Measurements from ENCODE around the gene ABCD2.
"Not testable (repeated sequence)": the region's sequence is repeated elsewhere in the genome, so short reads cannot be mapped to it uniquely, and the experiment has no call there.

The ABCD2 gene

GRCh38 chr12:39619660-39620433 is at the start of gene ABCD2:
Gene ABCD2, minus strand, starts transcription at chr12:39619803. Its CDS starts 188 bp downstream, at chr12:39619615.
- DNase-seq: peak; percentile 77

- DNase-seq: no peak
These were observed 40.5 kb upstream of the ABCD2 start for GRCh38 chr12:39660101-39660500.

DNA sequence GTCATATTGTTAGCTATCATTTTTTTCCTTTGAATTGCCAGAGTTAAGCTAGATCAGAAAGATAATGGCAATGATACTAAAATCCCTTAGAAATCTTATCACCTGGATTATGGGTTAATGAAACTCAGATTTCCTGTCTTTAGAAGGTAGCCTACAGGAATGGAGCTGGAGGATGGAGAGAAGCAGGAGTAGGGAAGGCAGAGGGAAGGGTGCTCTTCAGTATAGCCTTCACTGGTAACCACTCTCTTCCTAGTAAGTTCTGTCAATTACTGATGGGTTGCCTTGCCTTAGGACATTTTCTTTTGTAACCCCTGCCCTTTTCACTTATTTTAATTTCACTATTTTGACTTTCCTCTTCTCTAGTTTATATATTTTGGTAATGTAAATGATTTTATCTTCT is 27.8 kb upstream of the ABCD2 start:
- DNase-seq: no peak

- DNase-seq: no peak
These were observed 27.4 kb upstream of the ABCD2 start for GRCh38 chr12:39646963-39647362.

GRCh38 chr12:39643052-39643451 is 23.4 kb upstream of the ABCD2 start:
- DNase-seq: no peak

- no peak for DNase-seq
These were observed 19.2 kb upstream of the ABCD2 start for GRCh38 chr12:39638840-39639239.

- no peak for DNase-seq
These were observed 18.6 kb upstream of the ABCD2 start for GRCh38 chr12:39638178-39638577.

- DNase-seq: no peak
These were observed 13.1 kb upstream of the ABCD2 start for GRCh38 chr12:39632670-39633069.

DNA sequence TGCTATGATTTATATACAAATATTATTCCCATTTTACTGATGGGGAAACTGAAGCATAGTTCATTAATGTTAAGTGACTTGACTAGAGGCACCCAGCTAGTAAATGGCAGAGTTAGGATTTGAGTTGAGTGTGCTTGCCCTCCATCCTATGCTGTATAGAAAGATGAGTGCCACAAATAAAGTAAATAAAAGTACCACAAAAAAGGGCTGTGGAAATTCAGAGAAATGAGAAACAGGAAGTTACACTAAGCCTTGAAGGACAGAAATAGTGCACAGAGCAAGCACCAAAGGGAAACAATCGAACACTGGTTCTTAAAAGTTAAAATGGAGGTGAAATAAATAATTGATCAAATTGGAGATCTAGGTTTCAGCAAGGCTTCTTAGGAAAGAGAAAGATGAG is 9.2 kb upstream of the ABCD2 start:
- DNase-seq: peak; percentile 4

DNA sequence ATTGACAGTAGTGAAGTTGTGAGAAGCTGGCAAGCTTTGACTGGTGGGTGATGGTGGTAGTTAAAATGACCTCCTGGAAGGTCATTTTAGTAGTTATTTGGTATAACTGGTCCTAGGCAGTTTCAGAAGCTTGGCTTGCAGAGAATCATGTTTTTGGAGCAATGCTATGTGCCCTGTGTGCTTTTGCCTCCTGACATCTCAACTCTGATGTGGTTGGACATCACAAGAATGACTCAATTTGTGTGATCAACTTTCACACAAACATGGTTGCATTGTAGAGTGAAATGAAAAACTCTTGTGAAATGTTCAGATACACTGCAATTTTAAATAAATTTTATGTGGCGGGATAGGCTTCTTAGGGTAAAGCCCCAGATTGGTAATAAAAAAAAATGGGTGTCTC is 8.3 kb upstream of the ABCD2 start:
- DNase-seq: peak; percentile 15

- no peak for DNase-seq
These were observed 6.6 kb upstream of the ABCD2 start for GRCh38 chr12:39626033-39626814.

DNA sequence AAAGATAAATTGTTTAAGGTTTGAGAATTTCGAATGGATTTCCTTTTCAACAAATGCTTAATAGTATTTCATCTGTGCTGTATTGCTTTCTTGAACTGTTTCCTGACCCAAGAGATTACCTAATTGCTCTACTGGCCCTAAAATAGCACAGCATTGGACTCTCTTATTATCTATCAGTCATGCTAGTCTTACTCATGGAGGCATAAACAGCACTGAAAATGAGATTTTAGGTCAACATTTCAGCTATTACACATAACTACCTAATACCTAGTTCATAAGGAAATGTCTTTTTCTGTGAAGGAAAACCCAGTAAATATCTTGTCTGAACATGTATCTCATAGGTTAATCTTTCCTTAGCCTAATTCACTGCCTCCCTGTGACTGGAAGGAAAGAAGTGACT is 4.3 kb upstream of the ABCD2 start:
- DNase-seq: no peak

DNA sequence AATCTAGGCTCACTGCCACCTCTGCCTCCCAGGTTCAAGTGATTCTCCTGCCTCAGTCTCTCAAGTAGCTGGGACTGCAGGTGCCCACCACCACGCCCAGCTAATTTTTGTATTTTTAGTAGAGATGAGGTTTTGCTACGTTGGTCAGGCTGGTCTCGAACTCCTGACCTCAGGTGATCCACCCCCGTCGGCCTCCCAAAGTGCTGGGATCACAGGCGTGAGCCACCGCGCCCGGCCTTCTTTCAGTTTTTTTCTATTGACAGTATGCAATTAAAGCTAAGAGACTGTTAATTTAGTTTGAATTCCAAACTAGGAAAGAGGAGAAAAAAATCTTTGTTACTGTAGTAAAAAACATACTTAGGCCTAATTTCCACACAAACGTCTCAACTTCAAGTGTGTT is 3.6 kb upstream of the ABCD2 start:
- not testable (repeated sequence) for DNase-seq

- DNase-seq: peak; percentile 38
These were observed 2.7 kb upstream of the ABCD2 start for GRCh38 chr12:39622306-39622705.

- DNase-seq: no peak
These were observed 2.1 kb upstream of the ABCD2 start for GRCh38 chr12:39621670-39622069.

DNA sequence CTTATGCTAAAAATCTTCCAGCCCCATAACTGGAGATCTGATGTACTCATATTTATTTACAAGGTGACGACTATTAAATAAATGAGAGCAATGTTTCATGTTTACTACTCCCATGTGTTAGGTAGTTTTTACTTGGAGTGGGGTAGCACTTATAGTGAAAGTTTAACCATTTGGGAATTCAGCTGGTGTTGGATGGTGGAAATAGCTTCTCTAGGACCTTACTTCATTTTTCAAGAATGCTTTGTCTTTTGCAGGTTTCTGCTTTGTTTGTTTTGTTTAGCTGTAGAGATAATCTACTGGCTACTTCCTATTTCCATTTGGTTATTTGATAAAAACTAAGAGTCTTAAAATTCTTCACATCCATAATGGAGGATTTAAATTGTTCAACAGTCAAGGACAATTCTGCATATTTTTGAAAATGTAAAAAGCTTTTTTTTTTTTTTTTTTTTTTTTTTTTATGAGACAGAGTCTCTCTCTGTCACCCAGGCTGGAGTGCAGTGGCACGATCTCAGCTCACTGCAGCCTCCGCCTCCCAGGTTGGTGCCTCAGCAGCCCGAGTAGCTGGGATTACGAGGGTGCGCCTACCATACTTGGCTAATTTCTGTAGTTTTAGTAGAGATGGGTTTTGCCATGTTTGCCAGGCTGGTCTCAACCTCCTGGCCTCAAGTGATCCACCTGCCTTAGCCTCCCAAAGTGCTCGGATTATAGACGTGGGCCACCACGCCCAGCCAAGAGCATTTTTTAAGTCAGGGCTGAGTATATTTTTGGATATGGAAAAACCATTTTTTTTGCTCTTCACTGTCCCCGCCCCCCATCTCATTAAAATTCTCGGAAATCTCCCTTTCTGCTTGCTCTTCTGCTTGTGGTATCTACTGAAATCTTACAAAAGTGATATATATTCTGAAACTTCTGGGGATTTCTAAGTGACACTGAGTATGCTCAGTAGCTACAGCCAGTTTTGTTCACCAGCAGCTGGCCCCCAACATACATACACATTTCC is 1.4 kb upstream of the ABCD2 start:
- DNase-seq: peak; percentile 51

- peak; percentile 41 for DNase-seq
These were observed 315 bp downstream of the ABCD2 start for GRCh38 chr12:39619316-39619659.

DNA sequence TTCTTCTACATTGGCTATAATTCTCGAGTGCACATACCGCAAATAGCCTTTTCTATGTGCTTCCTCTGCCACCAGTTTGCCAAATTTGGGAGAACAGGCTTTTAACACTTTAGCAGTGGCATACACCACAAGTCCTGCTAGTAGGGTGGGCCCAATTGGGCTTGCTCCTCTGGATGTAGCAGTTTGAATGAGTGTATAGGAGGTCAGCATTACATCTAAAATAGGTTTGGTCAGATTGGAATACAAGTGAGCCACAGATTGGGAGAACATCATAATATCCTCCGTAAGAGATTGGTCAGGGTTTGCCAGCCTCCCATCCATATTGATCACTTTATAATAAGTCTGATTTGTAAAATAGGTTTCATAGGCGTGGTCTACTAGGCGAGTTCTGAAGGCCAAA is 902 bp downstream of the ABCD2 start:
- peak; percentile 2 for DNase-seq

GRCh38 chr12:39617887-39618286 is 1.7 kb downstream of the ABCD2 start:
- no peak for DNase-seq

DNA sequence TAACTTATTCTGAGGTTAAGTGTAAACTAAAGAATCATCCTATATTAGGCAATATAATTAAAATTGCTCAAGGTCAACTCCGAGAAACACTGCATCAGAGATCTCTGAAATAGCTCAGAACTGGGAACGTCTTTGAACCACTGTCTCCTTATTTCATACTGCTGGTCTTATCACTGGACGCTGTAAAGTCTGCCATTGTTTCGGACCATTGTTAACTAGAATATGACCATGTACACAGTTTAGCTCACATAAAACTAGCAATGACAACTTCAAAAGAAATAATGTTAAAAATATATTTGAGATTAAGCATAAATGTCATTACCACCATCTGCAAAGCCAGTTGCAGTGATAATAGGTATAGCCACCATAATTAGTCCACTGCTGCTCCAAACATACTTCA is 2.9 kb downstream of the ABCD2 start:
- no peak for DNase-seq

DNA sequence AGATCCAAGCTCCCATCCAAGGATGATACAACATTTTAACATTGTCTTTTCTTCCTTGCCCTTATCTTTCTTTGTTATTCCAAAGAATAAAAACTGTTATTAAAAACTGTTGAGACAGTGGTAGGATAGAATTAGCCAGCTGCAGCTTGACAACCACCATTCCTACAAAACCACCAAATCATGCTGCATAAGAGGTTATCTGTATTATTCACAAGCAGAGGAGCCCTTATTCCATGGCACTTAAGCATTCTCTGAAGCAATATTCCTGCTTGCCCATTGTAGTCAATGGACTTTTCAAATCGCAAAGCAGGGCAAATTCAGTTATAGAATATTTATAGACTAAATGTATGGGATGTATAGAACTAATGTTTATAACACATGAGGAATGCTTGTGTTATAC is 3.4 kb downstream of the ABCD2 start:
- DNase-seq: no peak

GRCh38 chr12:39613525-39613924 is 6.1 kb downstream of the ABCD2 start:
- no peak for DNase-seq

- no peak for DNase-seq
These were observed 7.4 kb downstream of the ABCD2 start for GRCh38 chr12:39612250-39612649.
